GM19035 (cell line): ENCODE measurements around the gene TMEM9B.

Experiments used
- ATAC-seq: cut with Tn5 transposase; IDR thresholded peaks from one replicate; pipeline ENCODE4 v1.9.1; 2021; ENCODE audit not compliant: unreplicated experiment

The TMEM9B gene

GRCh38 chr11:8930456-8931175 lies 33.6 kb downstream of the TMEM9B start:
- no peak for ATAC-seq

- ATAC-seq, result no peak
These were observed 35.1 kb downstream of the TMEM9B start for GRCh38 chr11:8928981-8929615.

DNA sequence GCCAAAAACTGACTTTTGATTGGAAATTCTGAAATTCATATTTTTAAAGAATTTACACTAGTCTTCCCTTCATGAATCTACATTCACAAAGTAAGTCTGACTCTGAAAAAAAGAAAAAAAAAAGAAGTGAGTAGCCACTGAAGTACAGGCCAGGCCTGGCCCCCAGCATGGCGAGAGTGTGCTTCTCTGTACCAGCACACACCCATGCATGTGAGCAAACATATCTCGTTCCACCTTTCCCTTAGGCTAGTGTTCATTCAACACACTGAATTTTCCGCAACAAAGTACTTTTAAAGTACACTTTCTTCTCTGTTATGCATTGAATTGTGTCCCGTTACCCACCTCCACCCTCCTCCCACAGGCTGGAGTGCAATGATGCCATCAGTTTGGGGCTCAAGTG lies 36.0 kb downstream of the TMEM9B start:
- ATAC-seq, result no peak

- no peak for ATAC-seq
These were observed 37.0 kb downstream of the TMEM9B start for GRCh38 chr11:8927233-8927632.

DNA sequence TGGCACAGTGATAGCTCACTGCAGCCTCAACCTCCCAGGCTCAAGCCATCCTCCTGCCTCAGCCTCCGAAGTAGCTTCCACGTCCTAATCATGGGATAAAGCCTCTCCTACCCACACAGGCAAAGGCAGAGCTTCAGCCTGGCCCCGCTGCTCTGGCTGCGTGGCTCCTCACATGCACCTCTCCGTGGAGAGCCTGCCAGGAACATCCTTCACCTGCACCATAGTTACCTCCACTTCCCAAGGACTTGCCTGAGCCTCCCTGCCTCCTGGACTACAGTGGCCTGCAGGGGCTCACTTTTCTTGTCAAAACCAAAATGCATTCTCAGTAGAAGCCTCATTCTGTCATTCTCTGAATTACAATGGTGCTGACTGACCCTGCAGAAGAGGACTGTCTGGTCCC lies 38.0 kb downstream of the TMEM9B start:
- ATAC-seq, result no peak

DNA sequence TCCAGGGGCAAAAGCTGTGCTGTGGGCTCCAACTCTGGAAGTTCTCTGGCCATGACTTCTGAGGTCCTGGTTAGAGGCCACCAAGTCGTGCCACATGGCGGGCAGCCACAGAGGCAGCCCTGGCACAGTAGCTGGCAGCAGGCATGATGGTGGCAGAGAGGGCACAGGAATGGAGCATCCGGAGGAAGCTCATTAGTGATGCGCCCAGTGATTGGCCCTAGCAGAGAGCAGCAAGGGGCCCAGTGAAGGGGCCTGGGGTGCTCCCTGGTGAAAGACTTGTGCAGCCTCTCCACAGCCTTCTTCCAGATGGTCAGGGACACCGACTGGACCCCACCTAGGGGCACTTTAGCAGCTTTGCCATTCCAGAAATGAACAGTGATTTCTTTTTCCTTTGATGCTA lies 38.5 kb downstream of the TMEM9B start:
- ATAC-seq, result no peak

DNA sequence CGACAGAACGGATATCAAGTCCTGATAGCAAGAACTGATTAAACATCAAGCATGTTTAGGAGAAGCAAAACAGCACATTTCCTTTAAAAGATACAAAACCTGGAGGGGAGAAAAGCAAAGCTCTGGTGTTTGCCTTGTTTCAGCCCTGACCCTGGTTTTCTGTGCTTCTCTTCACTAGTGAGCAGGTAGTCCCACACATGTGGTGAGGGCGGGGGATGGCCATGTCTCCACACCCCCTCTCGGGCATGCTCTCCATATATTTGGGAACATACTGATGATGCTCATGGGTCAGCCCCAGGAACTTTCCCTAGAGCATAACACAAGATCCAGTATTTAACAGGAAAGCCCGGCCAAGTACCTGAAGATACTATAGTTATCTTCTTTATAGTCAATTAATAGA lies 41.6 kb downstream of the TMEM9B start:
- ATAC-seq, result no peak

DNA sequence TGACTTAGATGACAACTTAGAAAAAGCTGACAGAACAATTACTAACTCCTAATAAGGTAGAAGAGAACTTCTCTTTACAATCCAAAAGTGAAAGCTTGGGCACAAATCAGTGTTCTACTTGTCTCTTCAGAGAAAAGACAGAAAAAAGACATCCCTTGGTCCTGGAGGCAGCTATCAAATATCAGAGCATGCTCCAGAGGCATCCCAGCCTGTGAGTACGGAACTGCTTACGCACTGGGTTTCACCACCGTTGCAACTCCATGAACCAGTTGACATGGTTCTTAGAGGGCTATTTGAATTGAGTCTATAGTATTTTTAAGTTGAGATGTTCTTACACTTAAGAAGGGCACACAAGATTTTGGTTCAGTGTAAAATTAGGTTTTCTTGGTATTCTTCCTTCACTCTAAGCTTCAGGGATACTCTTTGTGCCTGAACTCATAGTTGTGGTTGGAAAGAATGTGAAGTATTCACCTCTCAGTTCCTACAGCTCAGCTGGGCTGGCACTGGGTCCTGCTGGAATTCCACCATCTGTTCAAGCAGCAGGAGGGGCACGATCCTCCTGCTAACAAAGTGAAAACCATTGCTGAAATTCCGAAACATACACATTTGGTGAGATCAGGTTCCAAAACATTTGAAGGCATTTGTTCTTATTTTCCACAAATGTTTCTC lies 47.0 kb downstream of the TMEM9B start:
- ATAC-seq, result no peak

GRCh38 chr11:8914661-8915018 lies 49.6 kb downstream of the TMEM9B start:
- no peak for ATAC-seq

DNA sequence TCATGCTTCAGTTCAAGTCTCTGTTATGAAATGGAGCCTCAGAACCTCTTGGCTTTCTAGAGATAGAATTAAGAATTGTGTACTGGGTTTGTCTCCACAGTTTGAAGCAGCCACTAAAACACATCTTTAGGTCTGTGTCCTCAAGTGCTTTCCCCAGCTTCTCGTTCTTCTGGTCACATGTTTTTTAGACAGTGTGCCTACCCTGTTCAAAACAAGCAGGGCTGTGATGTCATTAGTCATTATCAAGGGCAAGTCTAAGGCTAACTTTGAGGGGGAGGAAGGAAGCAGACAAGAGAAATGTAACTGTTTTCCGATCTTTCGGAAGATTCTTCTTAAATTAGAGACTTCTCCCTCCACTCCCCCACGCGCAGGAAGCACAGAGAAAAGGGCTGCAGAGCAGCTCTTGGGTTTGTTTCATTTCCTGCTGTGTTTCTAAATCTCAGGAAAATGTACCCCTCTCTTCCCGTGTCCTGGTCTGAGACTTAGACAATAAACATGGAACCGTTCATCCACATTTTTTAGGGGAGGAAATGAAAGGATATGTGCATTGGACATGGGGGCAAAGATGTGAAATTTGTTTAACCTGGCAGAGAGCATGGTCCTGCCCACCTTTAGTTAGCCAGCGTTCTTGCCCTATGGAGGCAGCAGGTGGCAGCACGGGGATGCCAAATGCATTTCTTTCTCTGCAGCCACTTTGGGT lies 50.1 kb downstream of the TMEM9B start:
- ATAC-seq, result no peak

- ATAC-seq, result peak; percentile 79
These were observed 53.0 kb downstream of the TMEM9B start, which contains the start of gene AKIP1 for GRCh38 chr11:8911029-8911823. Gene AKIP1 (plus strand): TSS chr11:8911189. CDS start chr11:8911450, 261 bp downstream.

DNA sequence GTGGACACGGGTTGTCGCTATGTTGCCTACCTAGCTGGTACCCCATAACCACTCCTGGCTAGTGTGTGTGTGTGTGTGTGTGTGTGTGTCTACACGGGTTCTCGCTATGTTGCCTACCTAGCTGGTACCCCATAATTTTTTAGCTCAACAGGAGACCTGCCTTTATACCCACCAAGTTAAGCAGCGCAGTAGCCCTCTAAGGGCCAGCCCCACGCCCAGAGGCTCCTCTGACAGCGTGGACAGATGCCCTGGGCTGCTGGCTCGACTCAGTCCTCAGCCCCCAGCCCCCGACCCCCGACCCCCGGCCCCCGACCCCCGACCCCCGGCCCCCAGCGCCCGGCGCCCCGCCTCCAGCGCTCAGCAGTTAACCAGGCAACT lies 53.6 kb downstream of the TMEM9B start:
- peak; percentile 18 for ATAC-seq

DNA sequence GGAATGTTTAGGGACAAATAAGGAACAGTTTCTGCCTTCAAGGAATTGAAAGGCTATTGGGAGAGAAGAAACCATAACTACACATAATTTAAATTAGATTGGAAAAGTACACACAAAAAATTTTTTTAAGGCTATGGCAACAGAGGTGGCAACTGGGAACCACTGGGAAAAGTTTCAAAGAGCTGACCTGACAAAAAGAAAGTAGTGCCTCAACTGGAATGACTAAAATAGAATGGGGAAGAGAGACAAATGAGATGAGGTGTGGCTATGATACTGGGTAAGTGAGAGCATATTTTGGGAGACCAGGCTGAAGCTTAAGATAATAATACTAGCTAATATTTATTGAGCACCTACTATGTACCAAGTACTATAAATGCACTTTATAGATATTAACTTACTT lies 56.1 kb downstream of the TMEM9B start:
- ATAC-seq, result no peak

- ATAC-seq, result no peak
These were observed 57.1 kb downstream of the TMEM9B start for GRCh38 chr11:8907116-8907515.

GRCh38 chr11:8905528-8906165 lies 58.6 kb downstream of the TMEM9B start:
- no peak for ATAC-seq

DNA sequence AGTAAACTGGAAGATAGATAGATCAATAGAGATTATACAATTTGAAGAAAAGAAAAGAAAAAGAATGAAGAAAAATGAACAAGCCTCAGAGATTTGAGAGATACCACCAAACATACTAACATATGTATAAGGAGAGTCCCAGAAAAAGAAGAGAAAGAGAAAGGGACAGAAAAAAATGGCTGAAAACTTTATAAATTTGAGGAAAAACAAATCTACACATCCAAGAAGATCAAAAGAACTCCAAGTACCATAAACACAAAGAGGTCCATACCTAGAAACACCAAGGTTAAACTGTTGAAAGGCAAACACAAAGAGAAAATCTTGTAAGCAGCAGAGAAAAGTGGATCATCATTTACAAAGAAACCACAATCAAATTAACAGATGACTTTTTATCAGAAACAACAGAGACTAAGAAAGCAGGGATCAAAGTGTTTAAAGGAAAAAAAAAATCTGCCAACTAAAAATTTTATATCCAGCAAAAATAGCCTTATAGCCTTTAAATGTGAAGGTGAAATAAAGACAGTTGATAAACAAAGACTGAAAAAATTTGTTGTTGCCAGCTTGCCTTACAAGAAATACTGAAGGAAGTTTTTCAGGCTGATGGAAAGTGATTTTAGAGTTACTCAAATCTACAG lies 65.0 kb downstream of the TMEM9B start:
- no peak for ATAC-seq
